ENCODE measurements around the gene SPOCK1.

SPOCK1 gene

DNA sequence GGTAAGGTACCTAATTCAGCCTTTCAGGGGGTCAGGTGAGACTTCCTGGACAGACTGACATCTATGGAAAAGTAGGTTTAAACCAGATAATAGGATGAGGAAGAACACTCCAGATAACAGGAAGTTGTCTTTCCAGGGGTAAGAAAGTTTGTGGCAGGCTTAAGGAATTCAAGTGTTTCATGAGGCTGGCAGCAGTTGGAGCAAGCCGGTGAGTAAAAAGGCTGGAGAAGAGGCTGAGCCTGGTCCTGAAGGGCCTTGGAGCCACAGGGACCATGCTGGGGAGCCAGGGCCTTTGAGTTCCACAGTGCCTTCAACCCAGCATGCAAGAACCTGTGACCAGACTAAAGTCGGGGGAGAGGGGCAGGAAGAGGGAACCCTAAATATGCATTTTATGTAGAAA, 353.4 kb downstream of the SPOCK1 start:
- no peak for DNase-seq (ENCODE audit: low read depth)
- TF ChIP-seq, protein P1, sequence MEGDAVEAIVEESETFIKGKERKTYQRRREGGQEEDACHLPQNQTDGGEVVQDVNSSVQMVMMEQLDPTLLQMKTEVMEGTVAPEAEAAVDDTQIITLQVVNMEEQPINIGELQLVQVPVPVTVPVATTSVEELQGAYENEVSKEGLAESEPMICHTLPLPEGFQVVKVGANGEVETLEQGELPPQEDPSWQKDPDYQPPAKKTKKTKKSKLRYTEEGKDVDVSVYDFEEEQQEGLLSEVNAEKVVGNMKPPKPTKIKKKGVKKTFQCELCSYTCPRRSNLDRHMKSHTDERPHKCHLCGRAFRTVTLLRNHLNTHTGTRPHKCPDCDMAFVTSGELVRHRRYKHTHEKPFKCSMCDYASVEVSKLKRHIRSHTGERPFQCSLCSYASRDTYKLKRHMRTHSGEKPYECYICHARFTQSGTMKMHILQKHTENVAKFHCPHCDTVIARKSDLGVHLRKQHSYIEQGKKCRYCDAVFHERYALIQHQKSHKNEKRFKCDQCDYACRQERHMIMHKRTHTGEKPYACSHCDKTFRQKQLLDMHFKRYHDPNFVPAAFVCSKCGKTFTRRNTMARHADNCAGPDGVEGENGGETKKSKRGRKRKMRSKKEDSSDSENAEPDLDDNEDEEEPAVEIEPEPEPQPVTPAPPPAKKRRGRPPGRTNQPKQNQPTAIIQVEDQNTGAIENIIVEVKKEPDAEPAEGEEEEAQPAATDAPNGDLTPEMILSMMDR (conservative IDR thresholded peaks at IDR 0.05; ENCODE audit: low read depth, low read length), result no peak
- no peak overlapping the region for H3K4me3 ChIP-seq (ENCODE audit: low read length)

DNA sequence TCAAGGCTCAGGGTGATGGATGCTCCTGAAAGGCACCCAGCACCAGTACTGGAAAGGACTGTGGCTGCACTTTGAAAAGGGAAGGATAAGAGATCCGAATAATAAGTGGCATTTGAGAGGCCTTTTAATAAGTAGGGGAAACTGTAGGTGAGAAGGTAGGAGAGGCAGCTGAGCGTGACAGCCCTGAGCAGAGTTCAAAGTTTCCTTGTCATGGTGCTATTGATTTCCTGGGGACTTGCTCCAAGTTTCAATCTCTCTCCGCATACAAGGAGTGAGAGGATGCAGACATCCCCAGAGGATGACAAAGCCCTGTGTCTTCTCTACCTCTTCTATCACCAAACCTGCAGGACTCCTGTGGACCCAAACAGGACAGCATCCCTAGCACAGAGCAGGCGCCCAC, 354.5 kb downstream of the SPOCK1 start:
- H3K4me3 ChIP-seq (ENCODE audit: low read length), result no peak overlapping the region
- no peak for DNase-seq (ENCODE audit: low read depth)
- TF ChIP-seq, protein P1 (conservative IDR thresholded peaks at IDR 0.05; ENCODE audit: low read depth, low read length), result no peak

DNA sequence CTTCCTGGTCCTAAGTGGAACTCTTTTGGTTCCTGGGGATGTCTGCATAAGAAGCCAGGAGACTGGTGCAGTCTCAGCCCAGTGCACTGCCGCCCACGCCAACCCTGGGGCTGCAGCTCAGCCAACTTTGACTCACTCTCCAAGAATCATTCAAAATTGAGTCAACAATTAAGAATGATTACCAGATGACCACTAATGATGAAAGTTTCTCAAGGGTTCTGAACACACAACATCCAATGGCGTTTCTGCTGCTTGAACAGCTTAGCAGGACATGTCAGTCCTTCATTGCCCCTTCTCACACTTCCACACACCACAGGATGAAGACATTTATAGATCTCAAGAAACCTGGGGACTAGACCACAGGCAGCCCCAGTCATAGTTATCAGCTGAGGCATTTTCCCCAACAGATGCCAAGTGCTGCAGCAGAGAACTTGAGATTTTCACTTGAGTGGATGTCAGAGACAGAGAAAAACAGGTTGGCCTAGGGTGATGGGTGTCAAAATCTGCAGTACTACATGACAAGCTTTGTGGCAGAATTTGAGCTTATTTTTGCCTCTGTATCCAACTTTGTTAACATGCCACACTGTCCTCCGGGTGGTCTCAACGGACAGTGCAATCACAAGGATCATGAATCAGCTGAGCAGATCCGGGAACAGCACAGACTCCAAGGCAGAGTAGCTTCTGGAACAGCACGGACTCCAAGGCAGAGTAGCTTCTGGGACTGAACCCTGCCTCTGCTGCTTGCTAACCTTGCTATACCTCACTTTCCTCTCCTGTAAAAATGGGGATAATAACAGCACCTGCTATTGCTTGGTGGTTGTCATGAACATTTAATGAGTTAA, 356.1 kb downstream of the SPOCK1 start:
- TF ChIP-seq, protein P1 (conservative IDR thresholded peaks at IDR 0.05; ENCODE audit: low read depth, low read length), result no peak
- peak; percentile 89 for DNase-seq (ENCODE audit: low read depth)
- H3K4me3 ChIP-seq (ENCODE audit: low read length), result no peak overlapping the region

DNA sequence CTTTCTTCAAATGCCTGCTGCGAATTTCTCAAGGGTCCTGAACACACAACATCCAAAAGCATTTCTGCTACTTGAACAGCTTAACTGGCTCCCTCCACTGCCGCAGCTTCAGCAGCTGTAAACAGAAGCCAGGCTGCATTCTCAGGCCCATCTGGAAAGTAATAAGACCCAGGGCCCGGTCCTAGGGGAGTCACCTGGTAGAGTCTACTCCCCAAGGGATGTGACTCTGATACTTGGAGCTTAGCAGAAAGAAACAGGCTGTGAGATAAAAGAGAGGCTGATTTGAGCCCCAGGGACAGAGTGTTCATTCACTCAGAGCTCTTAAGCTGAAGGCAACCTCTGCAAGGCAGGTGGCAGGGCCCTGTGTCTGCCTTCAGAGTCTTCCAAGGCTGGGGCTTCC, 356.8 kb downstream of the SPOCK1 start:
- TF ChIP-seq, protein P1 (conservative IDR thresholded peaks at IDR 0.05; ENCODE audit: low read depth, low read length), result no peak
- no peak for DNase-seq (ENCODE audit: low read depth)

DNA sequence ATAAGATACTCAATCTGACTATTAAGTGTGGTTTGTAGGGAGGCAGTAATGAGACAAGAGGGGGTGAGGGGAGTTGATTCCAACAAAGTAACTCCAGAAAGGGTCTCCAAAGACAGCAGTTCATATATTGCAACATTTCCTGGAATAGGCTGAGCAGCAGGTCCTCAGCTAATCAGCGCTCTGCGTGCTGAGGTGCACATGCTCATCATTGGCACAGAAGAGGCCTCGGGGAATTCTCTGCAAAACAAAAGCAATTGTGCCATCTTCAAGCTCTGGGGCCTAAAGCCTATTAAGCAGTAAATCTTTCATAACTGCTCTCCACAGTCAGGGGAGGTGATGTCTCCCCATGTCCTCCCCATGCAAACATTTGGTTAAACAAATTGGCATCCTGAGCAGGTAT, 357.3 kb downstream of the SPOCK1 start:
- H3K4me3 ChIP-seq (ENCODE audit: low read length), result no peak overlapping the region
- DNase-seq (ENCODE audit: low read depth), result no peak
- TF ChIP-seq, protein P1 (conservative IDR thresholded peaks at IDR 0.05; ENCODE audit: low read depth, low read length), result no peak

More for the DNA sequence above, 356.8 kb downstream of the SPOCK1 start:
- no peak overlapping the region for H3K4me3 ChIP-seq (ENCODE audit: low read length)

DNA sequence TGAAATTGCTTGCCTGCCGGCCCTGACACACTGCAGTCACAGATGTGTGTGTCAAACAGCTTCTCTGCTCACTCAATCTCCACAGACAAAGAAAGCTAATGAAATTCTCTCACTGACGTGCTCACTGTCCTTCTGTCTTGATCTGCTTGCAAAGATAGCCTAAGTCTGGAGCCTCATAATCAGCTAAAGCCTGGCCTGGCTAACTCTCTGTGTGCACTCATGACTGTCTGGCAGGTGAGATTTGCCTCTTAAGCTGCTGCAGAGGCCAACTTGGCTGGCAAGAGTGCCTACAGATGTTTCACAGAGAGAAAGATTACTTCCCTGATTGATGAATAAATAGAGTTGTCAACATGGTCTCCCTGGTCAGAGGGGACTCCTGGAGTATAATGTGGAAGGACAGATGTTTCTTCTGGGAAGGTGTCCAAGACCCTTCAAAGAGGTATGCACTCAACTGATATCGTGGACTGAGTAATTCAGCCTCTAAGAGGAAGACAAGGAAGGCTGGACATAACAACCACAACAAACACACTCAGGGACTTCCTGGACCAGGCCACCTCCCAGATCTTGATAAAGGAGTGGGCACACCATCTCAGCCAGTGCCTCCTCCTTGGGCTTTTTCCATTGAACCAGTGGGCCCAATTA, 362.0 kb downstream of the SPOCK1 start:
- TF ChIP-seq, protein P1 (conservative IDR thresholded peaks at IDR 0.05; ENCODE audit: low read depth, low read length), result no peak
- no peak overlapping the region for H3K4me3 ChIP-seq (ENCODE audit: low read length)
- DNase-seq (ENCODE audit: low read depth), result no peak
